Transverse colon (tissue), 4 donors: ENCODE measurements around the gene TCEA3. TPM values are rescaled to one million over a fixed set of nuclear protein-coding genes. Genes with fewer than 3 reads are reported as not detected.
A peak's percentile ranks its signal among the peaks of the same experiment; 100 is the strongest.

ENCODE experiments used
- DNase-seq: peaks from one replicate; pipeline ENCODE4 v3.0.0-alpha.2; 2019
- H3K27ac ChIP-seq, 4 donors: fragments of 200-600 bp; sonication (generic); 2 replicates each; pipeline ENCODE4 v1.5.1; 2016 to 2018; ENCODE audit warnings: inconsistent platforms in 4 of 4
- H3K27me3 ChIP-seq: fragments of 200-600 bp; sonication (generic); 2 replicates; pipeline ENCODE4 v1.5.1; 2017; ENCODE audit warnings: inconsistent platforms
- H3K36me3 ChIP-seq, 4 donors: fragments of 200-600 bp; sonication (generic); 2 replicates each; pipeline ENCODE4 v1.5.1; 2017 to 2019; ENCODE audit warnings: inconsistent platforms in 4 of 4
- H3K4me1 ChIP-seq, 4 donors: fragments of 200-600 bp; sonication (generic); 2 replicates each; pipeline ENCODE4 v1.5.1; 2017 to 2020; ENCODE audit warnings: inconsistent platforms in 4 of 4
- H3K4me3 ChIP-seq, 4 donors: fragments of 200-600 bp; sonication (generic); 1 replicate in 1 of 4; 2 replicates in 3 of 4; pipeline versions ENCODE4 v1.5.1 to v1.6.1; 2017 to 2019; ENCODE audit warnings: inconsistent platforms in 4 of 4
- H3K9me3 ChIP-seq, 2 donors: fragments of 200-600 bp; sonication (generic); 2 replicates each; pipeline ENCODE4 v1.5.1; 2017 to 2019; ENCODE audit warnings: inconsistent platforms in 2 of 2
- CTCF ChIP-seq, 5 experiments: fragments of 200-600 bp in 3 of 5; fragments of 450-650 bp in 2 of 5; sonication (generic) in 3 of 5; IDR thresholded peaks; 1 replicate in 2 of 5; 2 replicates in 3 of 5; pipeline ENCODE4 v1.5.1; 2016 to 2017; ENCODE audit warnings: antibody characterized with exemption in 5 of 5, inconsistent platforms in 3 of 5, mild to moderate bottlenecking in 2 of 5, moderate library complexity in 1 of 5
- EP300 ChIP-seq: sonication (generic); formaldehyde crosslinking; IDR thresholded peaks from one replicate; pipeline ENCODE4 v1.6.1; 2017; ENCODE audit warnings: antibody characterized with exemption, low read depth
- POLR2A ChIP-seq: fragments of 450-650 bp; IDR thresholded peaks from one replicate; pipeline ENCODE4 v1.6.1; 2016; ENCODE audit warnings: antibody characterized with exemption, mild to moderate bottlenecking, moderate library complexity
- POLR2AphosphoS5 ChIP-seq, 3 donors: sonication (generic); formaldehyde crosslinking; IDR thresholded peaks; one replicate each; pipeline ENCODE4 v1.6.1; 2016; ENCODE audit warnings: antibody characterized with exemption in 3 of 3
- whole genome bisulfite sequencing, 2 donors: methylation state at CpG; one replicate each; pipeline ENCODE4 v1.1.5; 2018; ENCODE audit warnings: low coverage in 1 of 2; 5-methylcytosine and 5-hydroxymethylcytosine counted together
- in situ Hi-C, 4 donors: fragments of 200-750 bp; cut with MboI; loops; one replicate each; pipeline versions ENCODE4 v1.15.0 to v1.15.1; 2017; ENCODE audit warnings: low sequenced_read_pairs in 3 of 4, low pct_ligation_motif_present in 1 of 4, low pct_unique_long_range_greater_than_20kb in 1 of 4
- intact Hi-C: fragments of 100-400 bp; cut with DNase I; formaldehyde crosslinking; loops from one replicate; pipeline ENCODE4 v1.15.1; 2023; ENCODE audit warnings: low total_unique reads
- total RNA-seq, 4 donors: library from RNA; depleted of rRNA; stranded (reverse); fragments of >200 nt; gene quantifications; one replicate each; pipeline ENCODE4 v1.1.0, GENCODE V29; 2016

Gene TCEA3
- total RNA-seq, 4 donors from 2014 or later = 137 to 761 (median 198) TPM

DNA sequence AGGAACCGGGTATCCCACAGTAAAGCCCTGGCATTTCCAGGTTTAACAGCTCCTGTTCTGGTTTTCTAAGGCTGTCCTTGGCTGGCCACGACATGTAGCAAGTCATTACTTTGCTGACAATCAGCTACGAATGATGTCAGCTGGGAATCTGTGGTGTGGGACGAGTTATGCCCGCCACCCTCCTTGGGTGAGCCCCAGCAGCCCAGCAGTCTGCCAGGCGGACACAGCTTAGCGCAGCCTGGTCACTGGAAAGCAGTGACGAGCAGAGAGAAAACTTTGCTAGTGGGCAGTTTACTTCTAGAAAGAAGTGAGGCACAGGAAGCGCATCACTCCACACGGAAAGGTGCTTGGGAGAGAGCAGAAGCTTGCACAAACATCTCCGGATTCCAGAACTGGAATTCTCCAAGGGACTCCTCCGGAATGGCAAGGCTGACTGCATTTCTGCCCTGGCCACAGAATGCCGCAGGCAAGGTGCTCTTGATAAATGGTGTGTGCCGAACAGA, 39.4 kb downstream of the TCEA3 start:
- peaks cover 0 to 21% (median 0%) of the 10 kb centered on the region in 4 donors for H3K4me1 ChIP-seq
- no peak for DNase-seq
- H3K36me3 ChIP-seq = peaks cover 0 to 11% (median 4%) of the 10 kb centered on the region in 4 donors
- in situ Hi-C loops = no loop called here
- no peaks in the 10 kb centered on the region for H3K27me3 ChIP-seq
- no peak for TF ChIP-seq CTCF (IDR thresholded peaks at IDR 0.05)
- no peak for TF ChIP-seq EP300
- no peak for TF ChIP-seq POLR2AphosphoS5 (IDR thresholded peaks at IDR 0.05)
- TF ChIP-seq POLR2A = no peak
- no peak overlapping the region for H3K4me3 ChIP-seq
- WGBS, 2 donors = 81 to 88% methylated on average over 4 to 14 of the region's 14 CpGs
- intact Hi-C loops = no loop called here
- peak overlapping the region in 1 of 4 donors; percentile 17 for H3K27ac ChIP-seq
- H3K9me3 ChIP-seq = no peaks in the 10 kb centered on the region

DNA sequence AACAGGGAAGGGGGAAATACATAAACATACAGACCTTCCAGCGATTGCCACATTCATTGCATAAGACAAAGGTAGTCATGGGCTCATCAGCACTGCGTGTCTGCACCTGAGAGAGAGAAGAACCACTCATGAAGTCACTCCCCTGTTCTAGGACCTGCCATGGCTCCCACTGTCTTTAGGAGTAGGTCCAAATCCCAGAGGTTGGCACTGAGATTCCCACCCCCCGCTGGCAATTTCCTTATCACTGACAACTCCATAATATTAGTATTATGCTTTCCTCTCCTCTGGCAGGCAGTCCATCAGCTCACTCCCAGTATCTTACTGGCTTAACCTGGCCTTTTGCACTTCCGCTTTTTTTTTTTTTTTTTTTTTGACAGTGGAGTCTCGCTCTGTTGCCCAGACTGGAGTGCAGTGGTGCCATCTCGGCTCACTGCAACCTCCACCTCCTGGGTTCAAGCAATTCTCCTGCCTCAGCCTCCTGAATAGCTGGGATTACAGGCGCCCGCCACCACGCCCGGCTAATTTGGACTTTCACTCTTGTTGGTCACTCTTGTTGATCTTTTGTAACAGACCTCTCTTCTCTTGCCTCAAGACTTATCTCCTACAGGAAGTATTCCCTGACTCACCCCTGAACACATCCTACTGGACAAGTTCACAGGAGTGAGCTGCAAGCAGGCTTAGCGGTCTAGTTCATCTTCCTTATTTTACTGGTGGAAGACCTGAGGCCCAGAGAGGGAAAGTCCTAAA, 40.1 kb downstream of the TCEA3 start:
- H3K27ac ChIP-seq = peak overlapping the region in 2 of 4 donors; percentile 19 to 39
- 72 to 78% methylated on average over 5 to 11 of the region's 11 CpGs for WGBS, 2 donors
- in situ Hi-C loops = no loop called here
- peaks cover 0 to 21% (median 0%) of the 10 kb centered on the region in 4 donors for H3K4me1 ChIP-seq
- H3K4me3 ChIP-seq = no peak overlapping the region
- H3K36me3 ChIP-seq = peaks cover 0 to 11% (median 4%) of the 10 kb centered on the region in 4 donors
- H3K27me3 ChIP-seq = no peaks in the 10 kb centered on the region
- TF ChIP-seq EP300 (no peak), CTCF (IDR thresholded peaks at IDR 0.05) (no peak), POLR2A (no peak), POLR2AphosphoS5 (IDR thresholded peaks at IDR 0.05) (no peak)
- DNase-seq = peak; percentile 41
- no peaks in the 10 kb centered on the region for H3K9me3 ChIP-seq
- intact Hi-C loops = no loop called here

GRCh38 chr1:23383577-23384311, 40.8 kb downstream of the TCEA3 start:
- H3K27ac ChIP-seq = peak overlapping the region in 3 of 4 donors; percentile 16 to 39 (median 19)
- TF ChIP-seq POLR2AphosphoS5 (IDR thresholded peaks at IDR 0.05) (no peak), POLR2A (no peak), CTCF (IDR thresholded peaks at IDR 0.05) (no peak), EP300 (no peak)
- in situ Hi-C loops (no loop called here), intact Hi-C loops (no loop called here)
- WGBS, 2 donors = 77% methylated on average over 8 of the region's 8 CpGs; no CpG with 5 or more reads in 1 of the 2 donors
- H3K4me3 ChIP-seq = no peak overlapping the region
- H3K9me3 ChIP-seq = no peaks in the 10 kb centered on the region
- peaks cover 0 to 24% (median under 1%) of the 10 kb centered on the region in 4 donors for H3K4me1 ChIP-seq
- H3K36me3 ChIP-seq = peaks cover 0 to 11% (median 4%) of the 10 kb centered on the region in 4 donors
- no peak for DNase-seq
- H3K27me3 ChIP-seq = no peaks in the 10 kb centered on the region

DNA sequence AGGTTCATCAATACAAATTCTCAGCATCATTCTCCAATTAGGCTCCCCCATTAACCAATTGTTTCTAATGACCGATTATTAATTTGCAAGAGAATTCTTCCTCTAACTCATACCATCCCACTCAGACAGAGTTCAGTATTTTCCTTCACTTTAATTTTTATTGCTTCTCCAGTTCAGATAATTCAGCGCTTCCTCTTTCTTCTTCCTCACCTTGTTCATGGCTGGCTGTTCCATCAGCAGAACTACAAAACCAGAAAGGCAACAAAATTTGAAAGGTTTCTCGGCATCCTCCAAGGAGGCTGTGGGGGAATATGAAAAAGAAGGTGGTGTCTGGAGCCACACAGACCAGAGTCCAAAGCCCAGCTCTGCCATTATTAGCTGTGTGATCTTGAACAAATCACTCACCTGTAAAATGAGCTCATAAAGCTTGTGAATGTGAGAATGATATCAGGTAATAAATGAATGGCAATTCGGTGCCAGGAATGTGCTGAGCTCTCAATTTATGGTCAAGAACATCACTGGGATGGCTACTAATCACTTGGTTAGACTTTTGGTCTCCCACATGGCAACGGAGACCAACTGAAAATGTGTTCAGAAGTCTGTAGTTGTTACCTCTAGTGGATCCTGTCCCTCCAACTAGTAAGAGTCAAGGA, 43.2 kb downstream of the TCEA3 start:
- intact Hi-C loops (no loop called here), in situ Hi-C loops (no loop called here)
- no peak for TF ChIP-seq EP300
- no peak for TF ChIP-seq CTCF (IDR thresholded peaks at IDR 0.05)
- TF ChIP-seq POLR2AphosphoS5 (IDR thresholded peaks at IDR 0.05) = no peak
- no peak for TF ChIP-seq POLR2A
- no peak overlapping the region for H3K27ac ChIP-seq
- no peak for DNase-seq
- no peaks in the 10 kb centered on the region for H3K9me3 ChIP-seq
- no peak overlapping the region for H3K4me3 ChIP-seq
- peaks cover 0 to 11% (median 4%) of the 10 kb centered on the region in 4 donors for H3K36me3 ChIP-seq
- WGBS, 2 donors = 80 to 82% methylated on average over 4 to 5 of the region's 5 CpGs
- H3K4me1 ChIP-seq = peaks cover 2 to 45% (median 15%) of the 10 kb centered on the region in 4 donors
- H3K27me3 ChIP-seq = no peaks in the 10 kb centered on the region
